HL-60 (cell line): ENCODE data around the gene TAGAP.
A peak's percentile ranks its signal among the peaks of the same experiment; 100 is the strongest.

Experiments used
- CTCF ChIP-seq: IDR thresholded peaks from one replicate; pipeline ENCODE4 v1.5.1; 2011; ENCODE audit warnings: low read length, control low read depth, inconsistent platforms; ENCODE audit not compliant: insufficient read depth
- GABPA ChIP-seq: IDR thresholded peaks from 2 replicates; pipeline ENCODE4 v1.6.1; 2012; ENCODE audit warnings: low read depth
- POLR2AphosphoS5 ChIP-seq: IDR thresholded peaks from 2 replicates; pipeline ENCODE4 v1.6.1; 2012; ENCODE audit warnings: low read depth

DNA sequence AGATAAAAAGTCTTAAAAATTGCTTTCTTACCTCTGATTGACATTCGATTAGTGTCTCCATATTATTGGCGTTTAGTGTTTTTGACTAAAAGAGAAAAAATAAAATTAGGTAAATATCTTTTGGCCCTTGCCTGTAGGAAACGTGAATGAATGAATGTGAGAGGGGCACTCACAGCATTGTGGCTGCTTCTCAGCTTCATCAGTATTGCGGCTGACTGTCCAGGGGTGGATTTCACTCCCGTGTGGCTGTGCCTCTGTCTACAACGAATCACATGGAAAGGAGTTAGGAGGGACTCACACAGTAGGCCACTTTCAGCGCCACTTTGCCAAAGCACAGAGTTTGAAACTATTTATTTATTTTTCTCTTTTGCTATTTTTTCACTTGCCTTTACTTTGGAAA, 844 bp downstream of the TAGAP start:
- no peak for TF ChIP-seq CTCF
- peak; percentile 40; the same call in 1 of the 2 replicates for TF ChIP-seq POLR2AphosphoS5
- TF ChIP-seq GABPA, result no peak
